PC-9 (cell line): Measurements from ENCODE around the gene IL18. TPM values are rescaled to one million over a fixed set of nuclear protein-coding genes. Genes with fewer than 3 reads are reported as not detected.

Experiments used
- BruUV-seq: library from RNA; stranded (reverse); fragments of 400-500 nt; replicated peaks from 2 replicates; lab custom pipeline; 2021; lab: Mats Ljungman, UMichigan
- CTCF ChIA-PET: fragments of 300-600 bp; sonication (Branson Sonifier 250); formaldehyde crosslinking; loops from one replicate; lab custom pipeline; 2022; ENCODE audit warnings: antibody characterized with exemption; lab: Charles Lee
- POLR2A ChIA-PET: fragments of 300-600 bp; sonication (Branson Sonifier 250); formaldehyde crosslinking; loops from one replicate; lab custom pipeline; 2022; ENCODE audit warnings: antibody characterized with exemption; ENCODE audit not compliant: unreplicated experiment; lab: Charles Lee
- DNase-seq, 2 experiments: peaks; one replicate each; pipeline versions ENCODE4 v3.0.0 to v3.0.0-alpha.2; 2015 to 2022; ENCODE audit warnings: mixed read lengths in 1 of 2
- H2AFZ ChIP-seq: fragments of 200-600 bp; sonication (generic); 2 replicates; pipeline ENCODE4 v1.8.1; 2017; ENCODE audit warnings: antibody characterized with exemption
- H3F3A ChIP-seq: fragments of 200-600 bp; sonication (generic); 2 replicates; pipeline ENCODE4 v1.8.1; 2017; ENCODE audit warnings: antibody characterized with exemption, mild to moderate bottlenecking, low read depth; ENCODE audit not compliant: insufficient read depth
- H3K27ac ChIP-seq: fragments of 200-600 bp; sonication (generic); 2 replicates; pipeline ENCODE4 v1.6.1; 2016; ENCODE audit warnings: mixed run types
- H3K27me3 ChIP-seq: fragments of 200-600 bp; sonication (generic); 2 replicates; pipeline ENCODE4 v1.6.1; 2016; ENCODE audit warnings: low read depth, mixed run types; ENCODE audit not compliant: insufficient read depth
- H3K36me3 ChIP-seq: fragments of 200-600 bp; sonication (generic); 2 replicates; pipeline ENCODE4 v1.6.1; 2016; ENCODE audit warnings: low read depth, mixed run types
- H3K4me1 ChIP-seq: fragments of 200-600 bp; sonication (generic); replicated peaks from 2 replicates; pipeline ENCODE4 v1.6.1; 2016; ENCODE audit warnings: mixed run types; ENCODE audit not compliant: insufficient read depth
- H3K4me2 ChIP-seq: fragments of 200-600 bp; sonication (generic); 2 replicates; pipeline ENCODE4 v1.6.1; 2017; ENCODE audit warnings: mixed run types
- H3K4me3 ChIP-seq: fragments of 200-600 bp; sonication (generic); 2 replicates; pipeline ENCODE4 v1.6.1; 2016; ENCODE audit warnings: mixed run types
- H3K79me2 ChIP-seq: fragments of 200-600 bp; sonication (generic); 2 replicates; pipeline ENCODE4 v1.6.1; 2017; ENCODE audit warnings: low read depth, mixed run types
- H3K9me2 ChIP-seq: fragments of 200-600 bp; sonication (generic); 2 replicates; pipeline ENCODE4 v1.8.1; 2017; ENCODE audit warnings: mild to moderate bottlenecking; ENCODE audit not compliant: insufficient read depth
- H3K9me3 ChIP-seq: fragments of 200-600 bp; sonication (generic); 2 replicates; pipeline ENCODE4 v1.8.1; 2016; ENCODE audit warnings: low read depth; ENCODE audit not compliant: insufficient read depth
- H4K20me1 ChIP-seq: fragments of 200-600 bp; sonication (generic); 2 replicates; pipeline ENCODE4 v1.8.1; 2017; ENCODE audit not compliant: insufficient read depth
- EZH2 ChIP-seq: fragments of 200-600 bp; sonication (generic); IDR thresholded peaks from 2 replicates; pipeline ENCODE4 v1.8.0; 2017; ENCODE audit warnings: antibody characterized with exemption, low read depth
- intact Hi-C: fragments of 100-400 bp; cut with micrococcal nuclease; formaldehyde crosslinking; loops from one replicate; pipeline ENCODE4 v1.10.0; 2022; ENCODE audit not compliant: unreplicated experiment
- total RNA-seq: library from RNA; stranded (reverse); gene quantifications from 2 replicates; pipeline ENCODE4 v1.2.3, GENCODE V29; 2021
- TF ChIP-seq, protein P1 (sequence below): fragments of 200-600 bp; sonication (generic); conservative IDR thresholded peaks from 2 replicates; pipeline ENCODE4 v1.6.1; 2017; ENCODE audit warnings: mixed run types, antibody characterized with exemption, mild to moderate bottlenecking, moderate library complexity

Gene IL18
- total RNA-seq, 1 experiment from 2014 or later, result 42.8 TPM

DNA sequence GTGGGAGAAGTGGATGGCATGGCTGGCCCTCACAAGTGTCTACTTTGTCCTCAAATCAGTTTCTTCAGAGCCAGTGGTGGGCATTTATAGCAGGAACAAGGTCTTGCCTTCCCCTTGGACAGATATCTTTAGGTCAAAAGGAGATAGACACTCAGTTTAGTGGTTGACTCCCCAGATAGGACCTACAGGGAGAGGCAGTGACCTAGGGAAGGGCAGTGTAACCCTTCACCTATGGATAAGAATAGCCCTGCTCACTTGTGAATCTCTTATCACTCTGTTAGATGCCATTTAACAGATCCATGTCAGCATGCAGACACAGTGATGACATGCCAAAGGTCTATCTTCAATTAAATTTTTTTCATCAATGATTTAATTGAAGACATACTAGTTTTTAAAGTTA, 22.4 kb upstream of the IL18 start:
- Histone ChIP-seq H3K36me3 (no peaks in the 10 kb centered on the region), H3K4me1 (peaks cover 6% of the 10 kb centered on the region; the same call in 1 of the 2 replicates), H3F3A (peaks cover 12% of the 10 kb centered on the region), H3K9me2 (no peaks in the 10 kb centered on the region), H3K4me3 (no peak overlapping the region), H3K27ac (no peak overlapping the region), H2AFZ (no peak overlapping the region), H3K9me3 (no peaks in the 10 kb centered on the region; the same call in 1 of the 2 replicates), H4K20me1 (no peaks in the 10 kb centered on the region), H3K27me3 (no peaks in the 10 kb centered on the region), H3K4me2 (no peak overlapping the region), H3K79me2 (no peaks in the 10 kb centered on the region)
- ChIA-PET CTCF (no interaction called here), POLR2A (no interaction called here)
- DNase-seq, result peak in 1 of 2 experiments; percentile 32
- intact Hi-C loops, result no loop called here
- TF ChIP-seq, protein P1, sequence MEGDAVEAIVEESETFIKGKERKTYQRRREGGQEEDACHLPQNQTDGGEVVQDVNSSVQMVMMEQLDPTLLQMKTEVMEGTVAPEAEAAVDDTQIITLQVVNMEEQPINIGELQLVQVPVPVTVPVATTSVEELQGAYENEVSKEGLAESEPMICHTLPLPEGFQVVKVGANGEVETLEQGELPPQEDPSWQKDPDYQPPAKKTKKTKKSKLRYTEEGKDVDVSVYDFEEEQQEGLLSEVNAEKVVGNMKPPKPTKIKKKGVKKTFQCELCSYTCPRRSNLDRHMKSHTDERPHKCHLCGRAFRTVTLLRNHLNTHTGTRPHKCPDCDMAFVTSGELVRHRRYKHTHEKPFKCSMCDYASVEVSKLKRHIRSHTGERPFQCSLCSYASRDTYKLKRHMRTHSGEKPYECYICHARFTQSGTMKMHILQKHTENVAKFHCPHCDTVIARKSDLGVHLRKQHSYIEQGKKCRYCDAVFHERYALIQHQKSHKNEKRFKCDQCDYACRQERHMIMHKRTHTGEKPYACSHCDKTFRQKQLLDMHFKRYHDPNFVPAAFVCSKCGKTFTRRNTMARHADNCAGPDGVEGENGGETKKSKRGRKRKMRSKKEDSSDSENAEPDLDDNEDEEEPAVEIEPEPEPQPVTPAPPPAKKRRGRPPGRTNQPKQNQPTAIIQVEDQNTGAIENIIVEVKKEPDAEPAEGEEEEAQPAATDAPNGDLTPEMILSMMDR, result no peak
- no peak for TF ChIP-seq EZH2
- BruUV-seq, result no TSS peak

DNA sequence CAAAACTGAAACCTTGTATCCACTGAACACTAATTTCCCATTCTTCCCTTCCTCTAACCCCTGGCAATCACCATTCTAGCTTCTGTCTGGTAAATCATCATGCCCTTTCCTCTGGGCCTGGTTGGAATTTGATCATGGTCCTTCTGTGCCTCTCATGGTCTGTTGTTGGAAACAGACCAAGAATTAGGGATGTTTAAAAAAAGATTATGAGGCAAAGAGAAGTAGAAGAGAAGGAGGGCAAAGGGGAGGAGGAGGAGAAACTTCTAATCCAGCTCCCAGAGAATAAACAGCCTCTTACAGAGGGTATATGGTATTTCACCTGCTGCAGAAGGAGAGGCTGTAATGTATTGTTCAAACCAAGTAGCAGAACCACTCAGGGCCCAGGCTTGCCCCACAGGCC, 22.0 kb upstream of the IL18 start:
- BruUV-seq, result no TSS peak

DNA sequence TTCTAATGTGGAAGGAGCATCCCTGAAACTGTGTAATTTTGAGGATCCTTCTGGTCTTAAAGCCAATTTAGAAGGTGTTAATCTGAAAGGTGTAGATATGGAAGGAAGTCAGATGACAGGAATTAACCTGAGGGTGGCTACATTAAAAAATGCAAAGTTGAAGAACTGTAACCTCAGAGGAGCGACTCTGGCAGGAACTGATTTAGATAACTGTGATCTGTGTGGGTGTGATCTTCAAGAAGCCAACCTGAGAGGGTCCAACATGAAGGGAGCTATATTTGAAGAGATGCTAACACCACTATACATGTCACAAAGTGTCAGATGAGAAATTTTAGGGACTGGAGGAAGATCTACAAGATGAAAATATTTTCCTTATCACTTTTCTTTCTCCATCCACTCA, 19.0 kb upstream of the IL18 start:
- H4K20me1 ChIP-seq, result no peaks in the 10 kb centered on the region
- BruUV-seq, result no TSS peak
- H3K4me2 ChIP-seq, result no peak overlapping the region
- H3K4me3 ChIP-seq, result no peak overlapping the region
- CTCF ChIA-PET, result no interaction called here
- H3K9me2 ChIP-seq, result no peaks in the 10 kb centered on the region
- intact Hi-C loops, result no loop called here
- no peaks in the 10 kb centered on the region; the same call in 1 of the 2 replicates for H3K9me3 ChIP-seq
- H2AFZ ChIP-seq, result no peak overlapping the region
- no peaks in the 10 kb centered on the region for H3K27me3 ChIP-seq
- H3K4me1 ChIP-seq, result peaks cover 6% of the 10 kb centered on the region; the same call in 1 of the 2 replicates
- no peak for TF ChIP-seq EZH2
- TF ChIP-seq, protein P1, result no peak
- POLR2A ChIA-PET, result no interaction called here
- H3K27ac ChIP-seq, result no peak overlapping the region
- no peak for DNase-seq
- no peaks in the 10 kb centered on the region for H3K79me2 ChIP-seq
- H3F3A ChIP-seq, result peaks cover 15% of the 10 kb centered on the region
- no peaks in the 10 kb centered on the region for H3K36me3 ChIP-seq

More for the DNA sequence above, 22.0 kb upstream of the IL18 start:
- peak in 1 of 2 experiments; percentile 26 for DNase-seq
- H4K20me1 ChIP-seq, result no peaks in the 10 kb centered on the region
- no peak overlapping the region for H3K4me3 ChIP-seq
- H3K27ac ChIP-seq, result no peak overlapping the region
- ChIA-PET POLR2A (no interaction called here), CTCF (no interaction called here)
- TF ChIP-seq, protein P1, result no peak
- TF ChIP-seq EZH2, result no peak
- no peaks in the 10 kb centered on the region for H3K36me3 ChIP-seq
- peaks cover 6% of the 10 kb centered on the region; the same call in 1 of the 2 replicates for H3K4me1 ChIP-seq
- no peaks in the 10 kb centered on the region; the same call in 1 of the 2 replicates for H3K9me3 ChIP-seq
- H3K79me2 ChIP-seq, result no peaks in the 10 kb centered on the region
- H3K9me2 ChIP-seq, result no peaks in the 10 kb centered on the region
- H3K27me3 ChIP-seq, result no peaks in the 10 kb centered on the region
- intact Hi-C loops, result no loop called here
- H3F3A ChIP-seq, result peaks cover 12% of the 10 kb centered on the region
- no peak overlapping the region for H3K4me2 ChIP-seq
- no peak overlapping the region for H2AFZ ChIP-seq
